Stimulated activated CD8-positive, alpha-beta memory T cell treated with anti-CD3 and anti-CD28 coated beads, Interleukin-15, amount 100 ng/mL, for 4 hours (primary cell): ENCODE measurements around the gene XIST.
"Not testable (repeated sequence)": the region's sequence is repeated elsewhere in the genome, so short reads cannot be mapped to it uniquely, and the experiment has no call there.

ENCODE experiments used
- DNase-seq, 2 donors: peaks; one replicate each; pipeline ENCODE4 v3.0.0-alpha.2; 2020; ENCODE audit warnings: low read depth in 2 of 2

The XIST gene

DNA sequence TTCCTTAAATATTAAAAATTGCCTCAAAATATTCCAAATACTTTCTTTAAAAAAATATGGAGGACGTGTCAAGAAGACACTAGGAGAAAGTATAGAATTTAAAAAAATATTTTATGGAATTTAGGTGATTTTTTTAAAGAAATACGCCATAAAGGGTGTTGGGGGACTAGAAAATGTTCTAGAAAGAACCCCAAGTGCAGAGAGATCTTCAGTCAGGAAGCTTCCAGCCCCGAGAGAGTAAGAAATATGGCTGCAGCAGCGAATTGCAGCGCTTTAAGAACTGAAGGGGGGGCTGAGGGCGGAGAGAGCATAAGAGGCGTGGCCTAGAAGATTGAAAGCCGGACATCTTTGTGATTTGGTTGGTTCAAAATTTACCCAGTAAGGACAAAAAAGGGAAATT is at the start of gene XIST:
TSS of gene XIST (minus strand) at position 248 of the 400 bp plus-strand sequence.
- peak in 1 of 2 donors; percentile 48 for DNase-seq

DNA sequence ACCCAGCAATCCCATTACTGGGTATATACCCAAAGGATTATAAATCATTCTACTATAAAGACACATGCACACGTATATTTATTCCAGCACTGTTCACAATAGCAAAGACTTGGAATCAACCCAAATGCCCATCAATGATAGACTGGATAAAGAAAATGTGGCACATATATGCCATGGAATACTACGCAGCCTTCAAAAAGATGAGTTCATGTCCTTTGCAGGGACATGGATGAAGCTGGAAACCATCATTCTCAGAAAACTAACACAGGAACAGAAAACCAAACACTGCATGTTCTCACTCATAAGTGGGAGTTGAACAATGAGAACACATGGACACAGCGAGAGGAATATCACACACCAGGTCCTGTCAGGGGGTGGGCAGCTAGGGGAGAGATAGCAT is 45.8 kb upstream of the XIST start:
- DNase-seq, result not testable (repeated sequence)

DNA sequence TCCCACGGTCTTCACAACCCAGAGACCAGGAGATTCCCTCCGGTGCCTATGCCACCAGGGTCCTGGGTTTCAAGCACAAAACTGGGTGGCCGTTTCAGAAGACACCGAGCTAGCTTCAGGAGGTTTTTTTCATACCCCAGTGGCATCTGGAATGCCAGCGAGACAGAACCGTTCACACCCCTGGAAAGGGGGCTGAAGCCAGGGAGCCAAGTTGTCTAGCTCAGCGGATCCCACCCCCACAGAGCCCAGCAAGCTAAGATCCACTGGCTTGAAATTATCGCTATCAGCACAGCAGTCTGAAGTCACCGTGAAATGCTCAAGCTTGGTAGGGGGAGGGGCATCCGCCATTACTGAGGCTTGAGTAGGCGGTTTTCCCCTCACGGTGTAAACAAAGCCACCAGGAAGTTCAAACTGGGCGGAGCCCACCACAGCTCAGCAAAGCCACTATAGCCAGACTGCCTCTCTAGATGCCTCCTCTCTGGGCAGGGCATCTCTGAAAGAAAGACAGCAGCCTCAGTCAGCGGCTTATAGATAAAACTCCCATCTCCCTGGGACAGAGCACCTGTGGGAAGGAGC is 40.1 kb upstream of the XIST start:
- peak in 1 of 2 donors; percentile 7 for DNase-seq

DNA sequence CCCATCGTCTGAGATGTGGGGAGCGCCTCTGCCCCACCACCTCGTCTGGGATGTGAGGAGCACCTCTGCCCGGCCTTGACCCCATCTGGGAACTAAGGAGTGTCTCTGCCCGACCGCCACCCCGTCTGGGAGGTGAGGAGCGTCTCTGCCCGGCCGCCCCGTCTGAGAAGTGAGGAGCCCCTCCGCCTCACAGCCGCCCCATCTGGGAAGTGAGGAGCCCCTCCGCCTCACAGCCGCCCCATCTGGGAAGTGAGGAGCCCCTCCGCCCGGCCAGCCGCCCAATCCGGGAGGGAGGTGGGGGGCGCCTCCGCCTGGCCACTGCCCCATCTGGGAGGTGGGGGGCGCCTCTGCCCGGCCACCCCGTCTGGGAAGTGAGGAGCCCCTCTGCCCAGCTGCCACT is 29.7 kb upstream of the XIST start:
- DNase-seq, result not testable (repeated sequence)

DNA sequence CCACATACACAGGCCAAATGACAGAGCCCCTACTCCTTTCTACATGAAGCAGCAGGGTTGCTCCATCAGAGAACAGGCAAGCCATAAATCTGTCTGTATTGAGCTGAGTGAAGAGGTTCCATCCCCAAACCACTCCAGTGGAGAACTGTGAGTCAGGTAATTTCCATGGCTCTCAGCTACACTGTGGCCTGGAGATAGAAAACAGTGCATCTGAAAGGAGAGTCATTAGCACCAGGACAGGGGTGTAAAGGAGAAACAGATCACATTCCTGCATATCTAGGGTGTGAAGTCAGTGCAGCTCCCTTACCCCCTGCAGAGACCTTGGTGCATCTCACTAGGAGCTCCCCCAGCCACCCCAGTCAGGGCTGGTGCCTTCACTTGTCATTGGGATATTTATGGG is 25.2 kb upstream of the XIST start:
- DNase-seq, result no peak

DNA sequence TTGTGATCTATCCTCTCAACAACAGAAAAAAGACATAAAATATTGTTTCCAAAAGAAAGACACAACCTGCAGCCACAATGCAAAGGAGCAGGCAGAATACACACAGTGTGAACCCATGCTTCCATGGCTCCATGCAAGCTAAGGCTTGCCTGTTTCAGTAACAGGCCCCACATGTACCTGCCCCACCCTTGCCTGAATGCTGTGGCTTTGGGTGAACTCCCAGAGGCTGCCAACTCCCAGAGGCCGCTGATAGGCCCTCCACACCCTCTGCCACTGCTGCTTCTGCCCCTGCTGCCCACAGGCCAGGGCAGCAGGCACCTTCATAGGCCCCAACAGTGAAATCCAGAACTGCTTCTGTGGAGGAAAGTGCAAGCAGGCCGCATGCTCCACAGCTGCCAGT is 24.4 kb upstream of the XIST start:
- DNase-seq, result no peak

DNA sequence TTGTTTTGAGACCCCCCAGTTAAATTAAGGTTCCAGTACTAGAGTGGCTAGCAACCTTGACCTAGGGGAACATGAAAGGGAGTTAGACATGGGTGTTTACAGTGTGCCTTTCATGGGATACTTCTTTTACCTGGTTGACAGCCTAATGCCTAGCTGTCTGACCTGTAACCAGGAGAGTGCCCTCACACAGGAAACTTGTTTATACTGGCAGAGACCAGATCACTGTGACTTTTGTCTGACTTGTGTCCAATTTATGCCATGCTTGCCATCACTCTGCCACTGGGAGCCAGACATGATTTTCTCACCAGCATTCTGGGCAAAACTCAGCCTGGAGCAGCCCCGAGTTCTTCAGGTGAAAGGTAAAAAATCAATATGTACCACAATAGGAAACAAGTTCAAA is 16.4 kb upstream of the XIST start:
- no peak for DNase-seq

DNA sequence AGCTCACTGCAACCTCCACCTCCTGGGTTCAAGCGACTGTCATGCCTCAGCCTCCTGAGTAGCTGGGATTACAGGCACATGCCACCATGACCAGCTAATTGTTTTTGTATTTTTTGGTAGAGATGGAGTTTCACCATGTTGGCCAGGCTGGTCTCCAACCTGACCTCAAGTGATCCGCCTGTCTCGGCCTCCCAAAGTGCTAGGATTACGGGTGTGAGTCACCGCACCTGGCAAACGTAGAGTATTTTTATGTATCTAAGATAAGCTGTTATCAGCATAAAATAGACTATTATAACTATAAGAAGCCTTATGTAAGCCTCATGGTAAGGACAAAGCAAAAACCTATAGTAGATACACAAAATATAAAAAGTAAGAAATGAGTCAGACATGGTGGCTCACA is 14.6 kb upstream of the XIST start:
- DNase-seq, result no peak

DNA sequence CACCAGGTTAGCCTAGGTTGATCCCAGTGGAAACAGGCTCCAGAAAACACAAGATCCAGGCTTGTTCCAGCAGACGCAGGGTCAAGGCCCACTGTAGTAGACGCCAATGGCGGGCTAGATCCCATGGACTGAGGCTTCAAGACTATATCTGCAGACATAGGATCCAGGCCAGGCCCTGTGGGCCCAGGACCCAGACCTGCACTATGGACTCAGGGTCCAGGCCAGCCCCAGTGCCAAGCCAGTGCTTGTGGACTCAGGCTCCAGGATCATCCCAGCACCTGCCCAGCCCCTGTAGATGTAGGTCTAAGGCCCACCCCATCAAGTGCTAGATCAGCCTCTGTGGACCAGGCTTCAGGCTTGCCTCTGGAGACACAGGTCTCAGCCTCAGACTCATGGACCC is 11.3 kb upstream of the XIST start:
- DNase-seq, result no peak

DNA sequence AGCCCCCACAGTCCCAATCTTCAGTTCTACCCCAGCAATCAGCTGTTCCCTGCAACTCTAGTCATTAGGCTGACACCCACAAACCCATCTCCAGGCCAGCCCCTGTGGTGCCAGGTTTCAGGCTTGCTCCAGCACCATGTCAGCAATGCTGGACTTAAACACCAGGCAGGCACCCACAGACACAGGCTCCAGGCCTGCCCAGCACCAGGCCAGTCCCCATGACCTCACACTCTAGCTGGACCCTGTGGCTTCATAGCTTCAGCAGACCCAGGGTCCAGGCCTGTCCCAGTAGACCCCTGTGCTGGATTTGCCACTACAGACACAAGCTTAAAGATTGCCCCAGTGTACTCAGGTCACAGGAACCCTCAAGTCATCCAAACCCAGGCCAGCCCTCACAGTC is 10.8 kb upstream of the XIST start:
- no peak for DNase-seq

DNA sequence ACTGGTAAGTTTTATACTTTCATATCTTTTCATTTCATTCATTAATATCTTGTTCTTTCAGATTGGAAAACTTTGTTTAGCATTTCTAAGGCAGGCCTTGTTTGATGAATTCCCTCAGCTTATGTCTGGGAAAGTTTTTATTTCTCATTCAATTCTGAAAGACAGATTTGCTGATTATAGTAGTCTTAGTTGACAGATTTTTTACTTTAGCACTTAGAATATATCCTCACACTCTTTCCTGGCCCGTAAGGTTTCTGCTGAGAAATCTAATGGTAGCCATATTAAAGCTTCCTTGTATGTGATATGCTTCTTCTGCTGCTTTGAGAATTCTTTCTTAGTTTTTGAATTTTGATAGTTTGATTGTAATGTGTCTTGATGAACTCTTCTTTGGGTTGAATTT is 7.1 kb upstream of the XIST start:
- no peak for DNase-seq

DNA sequence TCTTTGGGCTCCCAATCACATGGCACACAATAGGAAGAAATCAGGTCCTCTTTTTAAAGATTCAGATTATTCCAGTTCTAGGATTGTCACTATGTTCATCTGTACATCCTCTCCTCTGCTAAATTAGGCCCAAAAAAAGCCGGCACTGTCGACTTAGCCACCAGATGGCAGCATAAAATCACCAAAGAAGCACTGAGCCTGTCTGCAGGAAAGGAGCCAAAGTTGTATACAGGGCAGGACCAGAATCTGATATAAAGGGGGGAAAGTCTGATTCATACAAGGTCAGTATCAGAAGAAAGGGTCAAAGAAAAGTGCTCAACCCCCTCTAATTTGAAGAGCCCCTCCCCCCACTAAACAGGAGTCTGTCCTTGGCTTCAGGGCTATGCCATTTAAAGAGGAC is 3.0 kb upstream of the XIST start:
- peak; percentile 7 to 28 for DNase-seq

DNA sequence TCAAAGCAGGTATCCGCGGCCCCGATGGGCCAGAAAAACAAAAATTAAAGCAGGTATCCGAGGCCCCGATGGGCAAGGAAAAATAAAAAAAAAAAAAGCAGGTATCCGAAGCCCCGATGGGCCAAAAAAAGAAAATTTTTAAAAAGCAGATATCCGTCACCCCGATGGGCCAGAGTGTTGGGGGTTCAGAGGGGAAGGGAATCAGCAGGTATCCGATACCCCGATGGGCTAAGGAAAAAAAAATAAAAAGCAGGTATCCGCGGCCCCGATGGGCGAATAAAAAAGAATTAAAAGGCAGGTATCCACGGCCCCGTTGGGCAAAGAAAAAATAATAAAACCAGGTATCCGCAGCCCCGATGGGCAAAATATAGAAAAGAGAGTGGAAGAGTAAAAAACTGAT is 492 bp downstream of the XIST start:
- DNase-seq, result no peak

DNA sequence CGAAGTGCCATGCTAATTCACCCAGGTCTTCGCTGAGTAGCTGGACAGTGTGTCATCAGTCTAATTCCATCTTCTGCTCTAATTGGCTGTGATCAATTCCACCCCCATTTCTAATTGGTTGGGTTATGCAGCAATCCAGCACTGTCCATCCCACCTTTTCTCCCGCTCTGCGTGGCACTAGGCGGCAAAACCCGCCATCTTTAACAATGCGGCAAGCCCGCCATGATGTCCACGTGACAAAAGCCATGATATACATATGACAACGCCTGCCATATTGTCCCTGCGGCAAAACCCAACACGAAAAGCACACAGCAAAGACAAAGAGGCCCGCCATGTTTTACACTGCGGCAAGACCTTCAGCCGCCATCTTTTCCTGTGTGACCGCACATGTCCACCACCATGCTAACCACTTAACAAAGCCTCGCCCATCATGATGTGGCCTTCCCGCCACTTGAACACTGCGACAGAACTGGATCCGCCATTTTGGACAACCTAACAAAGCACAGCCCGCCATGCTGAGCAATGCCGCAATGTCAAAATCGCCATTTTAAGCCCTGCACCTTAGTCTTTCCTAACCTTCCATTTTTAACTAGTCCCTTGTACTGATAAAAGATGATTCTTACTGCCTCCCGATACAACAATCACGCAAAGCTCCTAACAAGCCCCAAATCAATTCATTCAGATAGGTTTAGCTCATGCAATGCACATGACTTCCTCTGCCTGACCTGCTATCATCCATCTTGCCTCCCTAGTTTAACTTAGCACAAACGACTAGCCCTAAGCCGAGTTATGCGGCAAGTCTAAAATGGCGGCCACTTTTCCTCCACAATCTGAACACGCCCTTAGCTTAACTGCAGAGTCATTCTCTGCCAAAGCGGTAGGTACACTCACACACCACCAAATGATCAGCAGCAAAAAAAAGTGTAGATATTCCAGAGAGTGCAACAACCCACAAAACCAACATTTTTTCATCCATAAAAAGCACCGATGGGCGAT is 1.2 kb downstream of the XIST start:
- peak in 1 of 2 donors; percentile 53 for DNase-seq

DNA sequence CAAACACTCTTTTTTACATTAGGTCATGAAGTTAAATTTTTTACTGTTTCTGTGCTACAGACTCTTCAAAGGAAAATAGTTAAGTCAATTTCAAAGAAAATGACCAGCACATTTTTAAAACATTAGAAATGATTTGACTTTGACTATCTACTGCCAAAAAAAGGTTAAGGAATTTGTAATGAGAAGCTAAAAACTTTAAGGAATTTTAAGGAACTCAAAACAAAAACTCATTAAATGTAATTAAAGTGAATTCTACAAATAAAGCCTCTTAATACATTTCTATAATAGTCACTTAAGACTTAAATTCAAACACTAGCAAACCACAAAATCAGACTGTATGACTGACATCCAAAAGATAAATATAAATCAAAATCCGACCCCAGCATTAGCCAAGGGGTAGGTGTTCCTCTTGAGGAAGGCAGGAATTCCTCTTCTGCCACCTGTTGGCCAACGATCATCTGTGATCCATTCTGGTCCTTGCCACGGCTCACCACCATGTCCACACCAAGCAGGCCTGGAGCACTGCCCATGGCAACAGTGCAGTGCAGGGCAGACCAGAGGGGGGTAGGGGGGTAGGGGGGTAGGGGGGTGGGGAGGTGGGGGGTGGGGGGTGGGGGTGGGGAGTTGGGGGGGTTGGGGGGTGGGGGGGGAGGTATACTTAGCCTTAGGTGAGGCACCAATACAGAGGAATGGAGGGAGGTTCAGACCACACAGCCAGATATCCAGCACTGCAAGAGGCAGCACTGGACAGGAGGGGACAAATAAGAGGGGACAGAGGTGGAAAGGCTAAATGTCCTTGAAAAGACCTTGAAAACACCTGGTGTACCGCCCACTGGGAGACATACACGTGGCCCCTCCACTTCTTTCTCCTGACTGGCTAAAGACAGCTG is 2.1 kb downstream of the XIST start:
- no peak for DNase-seq

DNA sequence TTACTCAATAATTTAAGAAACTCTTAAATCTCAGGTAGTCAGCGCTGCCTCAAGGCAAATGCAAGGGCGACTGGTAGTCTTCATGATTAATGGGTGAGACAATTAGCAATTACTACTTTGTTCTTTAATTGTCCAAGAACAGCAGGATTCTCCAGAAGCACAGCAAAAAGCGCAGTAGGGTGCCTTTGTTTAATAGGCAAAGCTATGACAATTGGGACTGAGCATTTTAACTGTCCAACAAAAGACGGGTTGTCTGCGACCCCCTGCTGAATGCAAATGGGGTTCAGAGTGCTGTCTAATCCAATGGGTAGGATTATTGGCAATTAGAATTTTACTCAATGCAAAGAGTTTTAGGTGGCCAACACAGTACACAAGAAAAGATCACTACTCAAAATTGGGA is 3.4 kb downstream of the XIST start:
- no peak for DNase-seq

DNA sequence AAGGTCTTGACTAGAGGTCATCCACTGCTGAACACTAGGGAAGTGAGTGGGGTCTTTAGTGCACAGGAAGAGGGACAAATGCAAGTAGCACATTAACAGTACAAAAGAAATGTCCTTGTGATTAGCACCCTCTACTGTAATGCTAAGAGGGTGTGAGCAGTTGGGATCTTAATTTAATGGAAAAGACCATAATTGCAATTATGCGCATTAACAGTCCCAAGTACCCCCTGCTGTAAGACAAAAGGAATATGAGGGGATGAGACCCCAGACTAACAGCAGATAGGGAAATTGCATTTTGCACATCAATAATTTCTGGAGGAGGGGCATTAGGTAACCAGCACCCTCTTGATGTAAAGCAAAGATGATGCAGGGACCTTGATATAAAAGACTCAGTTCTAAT is 4.5 kb downstream of the XIST start:
- DNase-seq, result no peak

DNA sequence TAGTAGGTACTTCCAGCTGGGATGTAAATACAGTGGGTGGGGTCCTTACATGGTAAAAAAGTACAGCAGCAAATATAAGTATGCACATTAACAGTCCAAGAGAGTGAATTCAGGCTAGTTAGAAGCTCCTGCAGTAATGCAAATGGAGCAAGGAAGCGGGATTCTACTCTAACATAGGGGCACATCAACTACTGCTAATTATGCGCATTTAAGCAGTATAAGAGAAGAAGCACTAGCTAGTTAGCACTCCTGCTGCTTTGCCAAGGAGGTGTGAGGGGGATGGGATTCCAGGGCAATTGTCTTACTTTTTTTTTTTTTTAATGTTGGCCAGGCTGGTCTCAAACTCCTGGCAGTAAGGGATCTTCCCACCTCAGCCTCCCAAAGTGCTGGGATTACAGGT is 5.4 kb downstream of the XIST start:
- DNase-seq, result no peak

DNA sequence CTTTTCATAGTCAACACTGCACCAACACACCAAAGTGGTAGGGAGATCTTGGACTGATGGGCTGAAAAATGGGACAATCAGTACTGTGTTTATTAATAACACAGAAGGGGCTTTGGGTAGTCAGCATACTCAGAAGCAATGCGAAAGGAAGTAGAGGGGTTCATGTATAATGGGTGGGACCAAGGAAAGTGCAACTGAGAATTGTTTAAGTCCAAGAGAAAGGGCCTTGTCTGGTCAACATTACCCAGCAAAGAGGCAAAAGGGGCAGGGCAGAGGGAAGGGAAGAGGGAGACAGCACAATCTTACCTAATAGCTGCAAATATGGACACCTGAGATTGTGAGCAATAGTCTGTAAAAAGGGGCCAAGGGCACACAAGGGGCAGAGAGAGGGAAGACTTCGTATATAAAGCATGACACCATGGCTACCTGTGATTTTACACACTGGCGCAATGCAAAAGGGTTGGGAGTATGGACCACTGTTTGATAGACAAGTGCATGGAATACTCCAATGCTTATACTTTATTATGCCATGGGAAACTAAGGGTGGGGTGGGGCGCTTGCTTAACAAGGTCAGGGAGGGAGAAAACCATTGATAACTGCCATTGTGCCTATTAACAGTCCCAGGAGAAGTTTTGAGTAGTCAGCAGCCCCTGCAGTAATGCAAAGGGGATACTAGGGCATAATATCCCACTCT is 9.8 kb downstream of the XIST start:
- no peak for DNase-seq

DNA sequence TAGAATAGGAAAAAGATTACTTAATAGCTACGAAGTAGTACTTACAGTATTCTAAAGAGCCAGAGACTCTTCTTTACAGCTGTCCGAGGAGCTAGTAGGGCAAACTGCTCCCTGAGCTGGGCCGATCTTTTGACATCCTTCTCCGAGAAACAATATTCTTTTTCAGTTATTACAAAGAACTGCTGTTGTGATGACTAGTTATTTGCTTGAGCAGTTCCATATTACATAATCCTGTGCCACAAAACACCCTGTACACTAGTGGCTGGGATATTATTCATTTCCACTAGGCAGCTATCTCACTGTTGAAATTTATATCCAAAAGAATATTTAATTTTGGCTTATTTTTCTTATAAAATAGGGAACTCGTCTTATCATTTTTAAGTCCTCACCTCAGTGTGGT is 11.2 kb downstream of the XIST start:
- DNase-seq, result no peak

DNA sequence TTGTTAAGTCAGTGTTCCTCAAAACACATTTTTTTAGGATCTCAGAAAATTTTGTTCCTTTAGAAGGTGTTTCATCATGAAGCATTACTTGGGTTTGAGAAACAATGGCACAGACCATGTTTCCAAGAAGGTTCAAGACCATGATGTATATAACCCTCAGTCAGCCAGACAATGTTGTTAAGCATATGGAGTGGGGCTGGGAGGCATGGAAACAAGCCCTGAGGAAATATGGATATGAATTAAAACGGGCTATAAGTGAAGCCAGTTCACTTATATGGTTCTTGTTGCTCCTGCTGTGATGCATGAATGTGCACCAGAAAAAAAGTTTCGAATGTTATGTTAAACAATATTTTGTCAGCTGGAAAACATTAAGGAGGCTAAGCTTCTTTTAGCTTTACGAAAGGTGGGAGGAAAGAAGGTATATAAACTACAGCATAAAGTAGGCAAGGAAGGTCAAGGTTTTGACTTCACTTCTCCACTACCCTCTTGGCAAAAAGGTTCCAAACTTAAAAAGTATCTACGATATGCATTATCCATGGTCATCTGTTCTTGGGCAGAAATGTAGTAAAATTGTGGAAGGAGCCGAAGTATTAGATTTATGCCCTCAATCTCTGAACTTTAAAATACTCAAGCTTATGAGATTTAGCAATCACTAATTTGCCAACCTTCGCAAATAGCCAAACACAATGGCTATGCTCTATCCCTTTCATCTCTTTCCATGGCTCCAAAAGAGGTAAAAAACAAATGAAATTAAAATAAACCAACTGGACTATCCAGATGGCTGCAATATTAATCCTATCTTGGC is 12.2 kb downstream of the XIST start:
- DNase-seq, result no peak
